Fibroblast of mammary gland (primary cell): ENCODE results near the gene COL4A5.
A peak's percentile ranks its signal among the peaks of the same experiment; 100 is the strongest.
"Not testable (repeated sequence)": the region's sequence is repeated elsewhere in the genome, so short reads cannot be mapped to it uniquely, and the experiment has no call there.

Experiments
- DNase-seq: peaks from one replicate; pipeline ENCODE4 v3.0.0-alpha.2; 2010; ENCODE audit warnings: low read depth
- H3K4me3 ChIP-seq: 2 replicates; pipeline ENCODE4 v1.5.1; 2011; ENCODE audit warnings: low read depth, mild to moderate bottlenecking, low read length, moderate library complexity; ENCODE audit not compliant: control insufficient read depth
- CTCF ChIP-seq: conservative IDR thresholded peaks from 2 replicates; pipeline ENCODE4 v1.5.1; 2011; ENCODE audit warnings: low read depth, low read length, inconsistent platforms; ENCODE audit not compliant: control insufficient read depth, insufficient read depth

The COL4A5 gene

GRCh38 chrX:108453841-108454240 lies 14.2 kb downstream of the COL4A5 start:
- TF ChIP-seq CTCF, result no peak
- H3K4me3 ChIP-seq, result no peak overlapping the region
- DNase-seq, result no peak

DNA sequence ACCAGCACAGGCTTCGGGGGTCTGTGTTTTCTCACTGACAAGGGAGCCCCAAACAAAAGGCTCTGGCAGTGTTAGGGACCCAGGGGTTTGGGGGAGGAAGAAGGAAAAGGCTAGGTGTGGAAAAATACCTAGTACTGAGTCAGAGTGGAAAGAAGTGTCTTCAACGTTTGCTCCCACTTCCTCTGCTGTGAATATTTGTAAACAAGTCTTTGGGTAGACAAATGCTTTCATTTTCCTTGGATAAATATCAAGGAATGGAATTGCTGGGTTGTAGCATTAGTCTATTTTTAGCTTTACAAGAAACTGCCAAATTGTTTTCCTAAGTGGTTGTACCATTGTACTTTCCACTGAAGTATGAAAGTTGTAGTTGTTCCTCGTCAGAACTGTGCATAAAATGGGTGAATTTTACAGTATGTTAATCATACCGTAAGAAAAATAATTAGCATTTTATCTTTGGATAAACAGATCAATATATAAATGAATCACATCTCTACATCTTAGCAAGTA lies 17.4 kb downstream of the COL4A5 start:
- DNase-seq, result no peak
- no peak overlapping the region for H3K4me3 ChIP-seq
- TF ChIP-seq CTCF, result no peak

- no peak for DNase-seq
- no peak for TF ChIP-seq CTCF
- H3K4me3 ChIP-seq, result no peak overlapping the region
These were observed 25.0 kb downstream of the COL4A5 start for GRCh38 chrX:108464604-108465003.

- no peak overlapping the region for H3K4me3 ChIP-seq
- DNase-seq, result peak; percentile 46
- TF ChIP-seq CTCF, result no peak
These were observed 28.8 kb downstream of the COL4A5 start for GRCh38 chrX:108468486-108468885.

DNA sequence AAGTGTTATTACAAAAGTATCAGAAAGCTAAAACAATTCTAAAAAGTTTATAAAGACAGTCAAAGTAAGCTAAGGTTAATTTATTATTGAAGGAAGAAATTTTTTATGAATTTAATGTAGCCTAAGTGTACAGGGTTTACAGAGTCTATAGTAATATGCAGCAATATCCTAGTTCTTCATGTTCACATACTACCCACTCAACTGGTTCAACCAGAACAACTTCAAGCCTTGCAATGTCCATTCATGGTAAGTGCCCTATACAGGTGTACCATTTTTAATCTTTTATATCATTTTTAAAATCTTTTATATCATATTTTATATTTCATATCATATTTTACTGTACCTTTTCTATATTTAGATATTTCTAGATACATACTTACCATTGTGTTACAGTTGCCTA lies 34.3 kb downstream of the COL4A5 start:
- TF ChIP-seq CTCF, result no peak
- H3K4me3 ChIP-seq, result no peak overlapping the region
- DNase-seq, result no peak

DNA sequence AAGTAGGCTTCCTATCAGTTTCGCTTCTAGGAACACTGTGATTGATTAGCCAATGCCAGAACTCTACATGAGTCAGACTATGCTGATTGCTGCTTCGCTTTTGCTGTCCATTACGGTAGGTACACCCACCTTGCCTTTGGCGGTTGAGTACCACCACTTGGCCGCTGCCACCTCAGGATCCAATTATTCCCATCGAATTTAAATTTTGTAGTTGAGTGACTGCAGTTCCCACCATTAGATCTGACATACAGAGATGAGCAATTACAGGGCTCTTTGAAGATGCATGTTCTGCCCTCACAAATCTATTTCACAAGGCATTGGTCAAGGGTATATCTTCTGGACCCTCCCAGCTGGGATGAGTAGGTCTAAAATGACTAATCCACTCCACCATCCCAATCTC lies 41.9 kb downstream of the COL4A5 start:
- not testable (repeated sequence) for H3K4me3 ChIP-seq, DNase-seq

- H3K4me3 ChIP-seq, result no peak overlapping the region
- no peak for DNase-seq
- no peak for TF ChIP-seq CTCF
These were observed 44.6 kb downstream of the COL4A5 start for GRCh38 chrX:108484251-108484650.
